Right ventricle myocardium superior (tissue), 1 donor: ENCODE data around the gene MAP1B. TPM values are rescaled to one million over a fixed set of nuclear protein-coding genes. Genes with fewer than 3 reads are reported as not detected.

Experiments used
- ATAC-seq: fragments of 200-7000 bp; cut with Tn5 transposase; one replicate; pipeline ENCODE4 v1.9.1; 2020; ENCODE audit warnings: mild to moderate bottlenecking; ENCODE audit not compliant: poor library complexity
- DNase-seq: peaks from one replicate; pipeline ENCODE4 v3.0.0-alpha.2; 2020
- intact Hi-C: fragments of 100-400 bp; cut with DNase I; formaldehyde crosslinking; loops from one replicate; pipeline ENCODE4 v1.11.2; 2022
- total RNA-seq: library from RNA; stranded (reverse); fragmentation: NEBNext Ultra II Directional; extraction: Animal tissue kit (Norgen Biotek cat#: 25700); gene quantifications from one replicate; pipeline ENCODE4 v1.2.1, GENCODE V29; 2021
- donor health status: DM: no; HTN: yes; CAD: no; lungs with severe emphysema.

Gene MAP1B
- total RNA-seq, 1 donor from 2014 or later = 49.7 TPM

- intact Hi-C loops = no loop called here
- ATAC-seq (no peak), DNase-seq (no peak)
These were observed 15.2 kb upstream of the MAP1B start for GRCh38 chr5:72092074-72092473.

- ATAC-seq (no peak), DNase-seq (no peak)
- intact Hi-C loops = no loop called here
These were observed 14.1 kb upstream of the MAP1B start for GRCh38 chr5:72093217-72093616.

- DNase-seq (no peak), ATAC-seq (no peak)
- intact Hi-C loops = no loop called here
These were observed 13.5 kb upstream of the MAP1B start for GRCh38 chr5:72093824-72094223.

- intact Hi-C loops = no loop called here
- DNase-seq (no peak), ATAC-seq (no peak)
These were observed 10.6 kb upstream of the MAP1B start for GRCh38 chr5:72096602-72097188.

- ATAC-seq = no peak
- DNase-seq = no peak
- intact Hi-C loops = no loop called here
These were observed 5.4 kb upstream of the MAP1B start for GRCh38 chr5:72101828-72102227.

DNA sequence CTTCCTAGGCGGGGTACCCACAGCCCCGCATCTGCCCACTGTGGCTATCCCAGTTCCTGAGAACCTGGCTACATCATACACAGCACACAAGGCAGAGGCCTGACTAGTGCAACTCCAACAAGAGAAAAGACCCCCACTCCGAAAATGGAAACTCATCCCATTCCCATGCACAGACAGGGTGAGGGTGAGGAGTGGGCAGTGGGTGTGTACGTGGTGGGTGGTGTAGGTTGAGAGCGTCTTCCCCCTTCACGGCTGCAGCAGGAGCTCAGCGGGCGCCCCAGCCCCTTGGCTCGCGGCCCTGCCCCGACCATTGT lies 501 bp upstream of the MAP1B start:
- no peak for DNase-seq
- ATAC-seq = no peak

DNA sequence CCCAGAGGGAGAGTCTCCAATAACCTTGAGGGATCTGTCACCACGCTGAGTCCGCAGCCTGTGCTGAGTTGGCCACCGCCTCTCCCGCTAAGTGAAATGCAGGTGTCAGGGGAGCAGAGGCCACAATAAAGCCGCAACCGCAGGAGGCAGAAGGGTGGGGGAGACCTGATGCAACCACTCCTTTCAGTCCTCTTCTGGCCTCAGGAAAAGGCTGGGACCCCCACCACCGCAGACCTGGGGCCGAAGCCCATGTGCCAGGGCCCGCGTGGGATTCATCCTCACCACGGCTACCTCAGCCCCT lies 576 bp downstream of the MAP1B start:
- ATAC-seq = peak; percentile 36
- intact Hi-C loops = loop anchor here (5.0 kb wide), 1 partner anchor 326 kb away; no protein-coding TSS in a partner anchor
- peak; percentile 38 for DNase-seq

More for the DNA sequence above, 501 bp upstream of the MAP1B start:
- intact Hi-C loops = loop anchor here (5.0 kb wide), 1 partner anchor 324 kb away; no protein-coding TSS in a partner anchor

- intact Hi-C loops = loop anchor here (5.0 kb wide), 1 partner anchor 326 kb away; no protein-coding TSS in a partner anchor
These were observed 1.2 kb downstream of the MAP1B start for GRCh38 chr5:72108202-72109061.

GRCh38 chr5:72109062-72109411 lies 1.8 kb downstream of the MAP1B start:
- intact Hi-C loops = loop anchor here (5.0 kb wide), 1 partner anchor 327 kb away; no protein-coding TSS in a partner anchor
- DNase-seq (no peak), ATAC-seq (no peak)

More at GRCh38 chr5:72108202-72109061, 1.2 kb downstream of the MAP1B start:
- peak; percentile 83 for ATAC-seq
- peak; percentile 86 for DNase-seq

DNA sequence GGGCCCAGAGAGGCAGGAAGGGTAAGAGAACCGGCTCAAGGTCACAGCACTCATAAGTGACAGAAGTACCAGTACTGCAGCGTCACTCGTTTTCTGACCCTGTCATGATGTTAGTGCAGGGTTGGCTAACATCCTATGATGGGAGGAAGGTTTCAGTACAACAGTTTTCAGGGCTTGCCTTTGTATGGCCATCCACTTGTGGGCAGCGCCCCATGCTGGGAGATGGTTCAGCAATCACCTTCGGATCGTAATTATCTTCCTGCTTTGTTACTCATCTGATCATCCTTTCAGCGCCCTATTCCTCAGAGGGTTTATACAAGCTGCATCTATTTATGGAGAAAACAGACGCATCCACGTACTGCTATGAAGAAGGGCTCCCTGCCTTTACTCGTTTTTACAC lies 2.4 kb downstream of the MAP1B start:
- intact Hi-C loops = loop anchor here (5.0 kb wide), 1 partner anchor 327 kb away; no protein-coding TSS in a partner anchor
- ATAC-seq (peak; percentile 14), DNase-seq (no peak)

DNA sequence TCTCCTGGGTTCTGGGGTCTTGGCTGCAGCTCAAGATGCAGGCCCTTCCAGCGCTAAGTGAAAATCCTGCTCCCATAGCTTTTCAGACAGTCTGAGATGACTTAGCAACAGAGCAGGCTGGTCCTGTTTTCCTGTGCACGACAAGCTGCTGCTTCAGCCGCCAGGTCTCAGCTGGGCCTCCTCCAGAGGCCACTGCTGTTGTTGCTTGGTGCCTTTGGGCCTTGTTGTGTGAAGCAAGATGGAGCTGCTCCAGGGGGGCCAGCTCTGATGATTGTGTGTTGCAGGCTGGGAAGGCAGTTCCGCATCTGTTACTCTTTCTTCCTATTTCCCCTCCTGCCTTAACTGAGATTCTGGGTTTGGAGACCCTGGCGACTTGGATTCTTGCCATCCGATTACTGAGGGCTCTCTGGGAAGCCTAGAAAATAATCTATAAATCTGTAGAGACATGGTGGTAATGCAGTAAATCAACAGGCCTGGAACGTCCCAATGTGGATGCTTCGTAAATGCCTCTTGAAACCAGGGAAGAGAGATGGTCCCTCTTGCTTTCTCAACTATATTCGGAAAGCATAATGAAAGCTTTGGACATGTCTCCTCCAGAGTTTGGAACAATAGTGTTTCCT lies 3.2 kb downstream of the MAP1B start:
- ATAC-seq (no peak), DNase-seq (peak; percentile 50)
- intact Hi-C loops = no loop called here

DNA sequence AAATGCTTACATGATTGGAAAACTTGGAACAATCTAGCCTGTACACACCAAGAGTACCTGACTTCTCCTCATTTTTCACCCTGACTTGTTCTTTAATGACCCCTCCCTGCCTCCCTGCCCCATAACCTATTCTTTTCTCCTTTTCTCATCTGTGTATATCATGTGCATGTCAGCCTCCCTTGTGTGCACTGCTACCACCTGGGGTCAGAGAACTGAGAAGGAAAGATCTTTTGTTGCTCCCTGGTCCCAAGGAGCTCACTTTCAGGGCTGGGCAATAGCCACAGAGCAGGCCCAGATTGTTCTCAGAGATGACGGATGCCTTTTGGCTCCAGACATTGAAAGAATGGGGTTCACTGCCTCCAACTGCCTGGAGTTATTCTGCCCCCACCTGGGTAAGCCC lies 5.1 kb downstream of the MAP1B start:
- intact Hi-C loops = no loop called here
- ATAC-seq (no peak), DNase-seq (no peak)

- intact Hi-C loops = no loop called here
- DNase-seq (no peak), ATAC-seq (no peak)
These were observed 7.4 kb downstream of the MAP1B start for GRCh38 chr5:72114629-72115028.

DNA sequence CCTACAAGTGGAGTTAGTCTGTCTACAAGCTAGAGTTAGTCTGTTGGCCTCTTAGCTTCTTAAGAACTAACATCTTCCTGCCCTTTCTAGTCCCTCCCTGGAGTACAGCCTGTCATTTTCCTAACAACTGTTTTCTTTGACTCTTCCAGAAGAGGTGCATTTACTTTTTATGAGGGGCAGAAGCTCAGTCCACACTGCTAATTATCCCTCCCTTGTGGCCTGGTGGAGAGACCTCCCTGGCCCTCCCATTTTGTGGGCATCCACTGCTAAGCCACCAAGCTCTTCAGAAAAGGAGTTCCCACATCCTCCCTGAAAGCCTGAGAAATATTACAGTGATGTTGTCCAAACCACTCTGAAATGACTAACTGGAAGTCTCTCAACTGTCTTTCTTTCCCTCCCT lies 8.0 kb downstream of the MAP1B start:
- no peak for ATAC-seq
- intact Hi-C loops = no loop called here
- DNase-seq = no peak

- ATAC-seq (no peak), DNase-seq (no peak)
- intact Hi-C loops = no loop called here
These were observed 10.0 kb downstream of the MAP1B start for GRCh38 chr5:72117307-72117706.

DNA sequence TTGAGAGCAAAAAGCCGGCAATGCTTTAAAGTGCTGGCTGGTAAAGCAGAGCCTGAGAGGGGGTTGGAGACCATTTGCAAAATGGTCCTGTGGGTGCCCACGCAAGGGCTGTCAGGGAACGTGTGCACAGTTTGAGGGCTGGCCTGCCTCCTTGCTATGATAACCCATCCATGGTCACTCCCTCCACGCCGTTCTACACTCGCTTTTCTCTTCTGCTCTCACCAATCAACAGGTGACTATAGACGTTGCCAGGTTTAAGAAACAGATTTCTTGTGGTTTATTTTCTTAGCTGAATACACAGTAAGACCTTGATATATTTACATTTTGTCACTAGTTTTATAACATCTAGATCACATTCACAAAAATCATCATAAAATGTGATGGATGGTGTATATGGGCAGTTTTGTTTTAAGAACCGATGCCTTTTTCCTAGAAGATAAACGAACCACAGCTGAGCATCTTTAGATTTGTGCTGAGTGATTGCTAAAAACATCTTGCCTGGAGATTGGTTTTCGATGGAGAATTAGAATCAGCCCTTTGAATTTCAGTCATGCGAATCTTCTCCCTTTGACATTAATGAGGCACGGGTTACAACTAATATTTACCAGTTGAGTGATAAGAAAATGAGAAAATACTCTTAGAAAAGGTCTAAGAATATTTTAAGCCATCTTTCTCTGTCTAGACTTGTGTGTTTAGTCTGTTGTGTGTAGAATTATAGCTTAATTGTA lies 13.9 kb downstream of the MAP1B start:
- DNase-seq (no peak), ATAC-seq (no peak)
- intact Hi-C loops = no loop called here

DNA sequence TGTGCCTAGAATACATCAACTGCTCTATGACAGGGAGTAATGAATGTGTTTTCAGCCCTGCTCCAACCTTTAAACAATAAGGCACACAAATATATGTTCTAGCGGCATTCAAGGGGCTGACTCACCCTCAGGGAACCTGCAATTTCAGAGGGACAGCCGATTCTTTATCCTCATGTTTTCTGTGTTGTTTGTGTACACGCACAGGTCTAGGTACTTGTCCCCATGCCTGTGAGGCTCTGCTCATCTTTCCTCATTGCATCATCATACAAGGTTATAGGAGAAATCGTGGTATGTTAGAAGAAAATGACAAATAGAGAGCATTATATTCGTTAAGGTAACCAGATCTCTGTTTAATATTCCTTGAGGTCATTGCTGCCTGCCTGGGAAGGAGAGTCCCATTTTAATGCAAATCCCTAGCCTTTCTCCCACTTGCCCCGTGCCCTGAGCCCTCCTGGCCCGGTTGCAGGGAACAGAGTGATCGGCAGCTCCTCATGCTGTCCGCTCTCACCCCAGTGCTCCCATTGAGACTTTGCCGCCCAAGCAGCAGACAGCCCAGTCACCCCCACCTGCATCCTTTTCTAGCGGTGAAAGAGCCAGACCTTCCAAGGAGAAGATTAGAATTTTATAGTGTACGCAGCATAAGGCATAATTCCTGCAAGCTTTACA lies 14.6 kb downstream of the MAP1B start:
- intact Hi-C loops = no loop called here
- no peak for DNase-seq
- no peak for ATAC-seq

GRCh38 chr5:72122602-72123001 lies 15.3 kb downstream of the MAP1B start:
- intact Hi-C loops = no loop called here
- ATAC-seq = no peak
- no peak for DNase-seq
